ENCODE data around the gene SVOP.
"Not testable (repeated sequence)": the region's sequence is repeated elsewhere in the genome, so short reads cannot be mapped to it uniquely, and the experiment has no call there.

SVOP gene, protein sequence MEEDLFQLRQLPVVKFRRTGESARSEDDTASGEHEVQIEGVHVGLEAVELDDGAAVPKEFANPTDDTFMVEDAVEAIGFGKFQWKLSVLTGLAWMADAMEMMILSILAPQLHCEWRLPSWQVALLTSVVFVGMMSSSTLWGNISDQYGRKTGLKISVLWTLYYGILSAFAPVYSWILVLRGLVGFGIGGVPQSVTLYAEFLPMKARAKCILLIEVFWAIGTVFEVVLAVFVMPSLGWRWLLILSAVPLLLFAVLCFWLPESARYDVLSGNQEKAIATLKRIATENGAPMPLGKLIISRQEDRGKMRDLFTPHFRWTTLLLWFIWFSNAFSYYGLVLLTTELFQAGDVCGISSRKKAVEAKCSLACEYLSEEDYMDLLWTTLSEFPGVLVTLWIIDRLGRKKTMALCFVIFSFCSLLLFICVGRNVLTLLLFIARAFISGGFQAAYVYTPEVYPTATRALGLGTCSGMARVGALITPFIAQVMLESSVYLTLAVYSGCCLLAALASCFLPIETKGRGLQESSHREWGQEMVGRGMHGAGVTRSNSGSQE

DNA sequence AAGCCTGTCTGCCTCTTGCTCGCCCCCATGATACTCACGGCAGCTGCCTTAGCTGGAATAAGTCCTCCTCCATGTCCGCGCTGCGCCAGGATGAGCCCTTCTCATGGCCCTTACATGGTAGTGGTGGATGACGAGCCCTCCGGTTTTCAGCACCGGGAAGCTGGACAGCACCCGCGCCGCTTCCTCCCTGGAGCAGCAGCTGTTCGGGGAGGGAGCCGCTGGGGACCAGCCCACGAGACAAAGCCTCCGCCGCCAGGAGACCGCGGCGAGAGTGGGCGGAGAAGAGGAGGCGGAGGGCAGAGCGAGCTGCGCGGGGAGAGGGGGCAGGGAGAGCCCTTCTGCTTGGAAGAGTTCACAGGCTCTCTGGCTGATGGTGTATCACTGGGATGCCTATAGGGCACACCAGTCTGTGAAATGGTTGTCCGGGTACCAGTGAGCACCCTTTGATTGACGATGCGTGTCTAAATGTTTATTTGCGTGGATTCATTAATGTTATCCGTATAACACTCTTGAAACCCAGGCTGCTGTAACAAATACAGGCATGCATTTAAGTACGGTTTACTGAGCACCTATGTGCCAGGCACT is at the start of gene SVOP:
TSS of gene SVOP (minus strand) at position 273 of the 585 bp plus-strand sequence. CDS start at position 73, 200 bp downstream.
- peak; percentile 83 for DNase-seq (ENCODE audit: low spot score)

DNA sequence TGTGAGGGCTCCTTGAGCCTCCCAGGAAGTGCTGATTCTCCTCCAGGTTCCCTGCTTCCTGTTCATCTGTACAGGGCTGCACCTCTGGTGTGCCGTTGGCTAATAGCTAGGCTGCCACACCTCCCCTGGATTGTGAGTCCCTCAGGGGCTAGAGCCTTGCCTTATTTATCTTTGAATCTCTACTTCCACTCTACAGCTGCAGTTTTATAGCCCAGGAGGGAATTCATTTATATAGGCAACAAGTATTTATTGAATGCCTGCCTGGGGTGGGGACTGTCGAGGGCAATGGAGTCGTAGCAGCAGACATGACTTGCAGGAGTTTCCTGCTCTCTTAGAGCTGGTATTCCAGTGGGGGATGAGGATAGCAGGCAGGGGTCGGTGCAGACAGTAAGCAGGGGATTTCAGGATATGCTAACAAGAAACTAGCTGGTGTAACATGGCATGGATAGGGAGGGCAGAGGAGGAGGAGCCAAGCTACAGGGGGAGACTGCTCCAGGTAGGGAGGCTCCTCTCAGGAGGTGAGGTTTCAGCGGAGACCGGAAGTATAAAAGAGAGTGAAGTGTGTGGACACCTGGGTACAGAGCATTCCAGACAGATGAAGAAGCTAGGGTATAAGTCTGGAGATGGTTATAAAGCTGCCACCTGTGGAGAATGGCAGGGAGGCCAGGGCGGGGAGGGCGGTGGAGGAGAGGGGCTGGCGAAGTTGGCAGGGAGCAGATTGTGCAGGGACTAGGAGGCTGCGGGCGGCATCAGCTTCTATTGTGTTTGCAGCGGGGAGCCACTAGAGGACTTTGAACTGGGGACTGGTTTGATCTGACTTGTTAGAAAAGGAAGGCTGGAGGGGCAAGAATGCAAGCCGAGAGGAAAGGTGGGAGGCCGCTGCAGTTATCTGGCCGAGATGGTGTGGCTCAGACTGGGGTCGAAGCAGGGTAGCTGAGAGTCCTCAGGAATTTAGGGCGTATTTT is 48.7 kb upstream of the SVOP start:
- DNase-seq (ENCODE audit: low spot score), result no peak

DNA sequence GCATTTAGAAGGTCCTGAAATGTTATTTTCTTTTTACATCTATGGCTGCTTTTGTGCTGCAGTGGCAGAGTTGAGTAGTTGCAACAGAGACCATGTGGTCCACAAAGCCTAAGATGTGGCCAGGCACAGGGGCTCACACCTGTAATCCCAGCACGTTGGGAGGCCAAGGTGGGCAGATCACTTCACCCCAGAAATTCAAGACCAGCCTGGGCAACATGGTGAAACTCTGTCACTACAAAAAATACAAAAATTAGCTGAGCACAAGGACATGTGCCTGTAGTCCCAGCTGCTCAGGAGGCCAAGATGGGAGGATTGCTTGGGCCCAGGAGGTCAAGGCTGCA is 45.0 kb upstream of the SVOP start:
- no peak for DNase-seq (ENCODE audit: low spot score)

DNA sequence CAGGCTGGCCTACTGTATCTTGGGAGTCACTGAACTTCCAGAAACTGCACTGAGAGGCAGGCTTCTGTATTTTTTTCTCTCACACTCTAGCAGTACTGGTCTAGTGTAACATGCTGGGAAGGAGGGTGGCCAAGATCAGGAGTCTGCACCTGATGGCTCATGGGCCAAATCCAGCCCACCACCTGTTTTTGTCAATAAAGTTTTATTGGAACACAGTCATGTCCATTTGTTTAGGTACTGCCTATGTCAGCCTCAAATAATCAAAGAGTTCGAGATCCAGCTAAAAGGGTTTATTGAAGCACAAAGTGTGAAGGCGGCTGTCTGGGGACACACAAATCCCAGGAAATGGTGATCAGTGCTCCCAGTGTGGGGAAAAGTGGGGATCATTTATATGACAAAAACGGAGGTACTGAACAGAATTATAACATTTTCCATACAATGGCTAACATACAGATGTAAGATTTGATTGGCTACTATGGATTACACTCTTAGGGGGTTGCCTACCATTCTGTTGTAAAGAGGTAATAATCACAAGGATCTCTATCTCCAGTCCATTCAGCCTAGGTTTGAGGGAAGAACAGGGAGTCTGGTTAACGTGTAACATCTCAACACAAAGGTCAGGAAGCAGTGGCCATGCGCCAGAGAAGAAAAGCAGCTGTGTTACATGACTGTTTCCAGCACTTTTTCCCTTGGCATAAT is 44.4 kb upstream of the SVOP start:
- DNase-seq (ENCODE audit: low spot score), result no peak

DNA sequence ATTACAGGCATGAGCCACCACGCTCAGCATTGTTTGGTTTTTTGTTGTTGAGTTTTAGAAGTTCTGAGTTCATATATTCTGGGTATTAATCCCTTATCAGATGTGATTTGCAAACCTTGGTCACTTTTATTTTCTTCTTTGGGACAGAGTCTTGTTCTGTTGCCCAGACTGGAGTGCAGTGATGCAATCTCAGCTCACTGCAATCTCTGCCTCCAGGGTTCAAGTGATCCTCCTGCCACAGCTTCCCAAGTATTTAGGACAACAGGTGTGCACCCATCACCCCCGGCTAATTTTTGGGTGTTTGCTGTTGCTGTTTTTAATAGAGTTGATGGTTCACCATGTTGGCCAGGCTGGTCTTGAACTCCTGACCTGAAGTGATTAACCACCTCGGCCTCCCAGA is 43.3 kb upstream of the SVOP start:
- no peak for DNase-seq (ENCODE audit: low spot score)

DNA sequence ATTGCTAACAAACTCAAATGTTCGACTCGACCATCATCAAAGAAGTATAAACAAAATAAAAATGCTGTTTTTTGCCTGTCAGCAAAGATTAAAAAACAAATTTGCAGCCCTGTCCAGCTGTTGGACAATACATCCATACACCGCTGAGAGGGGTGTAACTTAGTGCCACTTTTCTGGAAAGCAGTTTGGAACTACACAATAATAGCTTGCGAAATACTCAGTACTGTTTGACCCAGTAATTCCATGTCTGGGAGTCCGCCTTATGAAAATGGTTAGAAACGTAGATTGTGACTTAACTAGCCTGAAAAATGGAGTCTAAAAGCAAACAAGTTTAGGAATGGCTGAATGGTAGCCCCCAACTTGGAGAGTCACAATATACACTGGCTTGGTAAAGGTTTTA is 37.9 kb upstream of the SVOP start:
- DNase-seq (ENCODE audit: low spot score), result no peak

DNA sequence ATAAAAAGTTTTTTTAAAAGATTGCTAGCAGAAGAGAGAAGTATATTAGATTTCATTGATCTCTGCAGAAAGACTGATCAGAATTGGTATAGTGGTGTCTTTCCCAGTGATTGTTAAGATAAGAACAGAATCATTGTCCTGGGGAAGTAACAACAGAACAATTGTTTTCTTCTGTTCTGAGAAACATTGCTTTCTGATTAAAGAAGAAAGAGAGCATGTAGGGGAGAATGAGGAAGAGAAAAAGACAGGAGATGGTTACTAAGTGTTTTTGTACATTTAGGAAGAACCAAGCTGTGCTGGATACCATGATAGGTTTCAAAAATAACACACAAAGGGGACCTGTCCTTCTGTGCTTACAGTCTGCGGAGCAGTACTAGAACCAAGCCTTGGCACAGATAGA is 36.5 kb upstream of the SVOP start:
- DNase-seq (ENCODE audit: low spot score), result peak; percentile 84

DNA sequence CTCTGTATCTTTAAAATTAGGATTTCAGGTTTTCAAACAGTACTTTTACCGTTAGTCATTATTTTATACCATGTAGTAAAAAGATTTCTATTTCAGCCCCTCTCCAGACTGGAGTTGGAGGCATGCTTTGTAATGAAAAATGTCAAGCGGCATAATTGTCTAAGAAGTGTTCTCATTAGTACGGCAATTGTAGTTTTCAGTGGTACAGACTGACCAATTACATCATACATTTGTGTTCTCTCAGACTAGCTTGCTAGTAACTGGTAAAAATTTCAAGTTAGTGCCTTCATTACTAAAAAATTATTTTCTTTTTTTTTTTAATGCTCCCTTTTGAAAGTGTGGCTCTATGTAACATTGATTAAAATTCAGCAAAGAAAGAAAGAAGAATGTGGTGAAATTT is 36.0 kb upstream of the SVOP start:
- peak; percentile 71 for DNase-seq (ENCODE audit: low spot score)

DNA sequence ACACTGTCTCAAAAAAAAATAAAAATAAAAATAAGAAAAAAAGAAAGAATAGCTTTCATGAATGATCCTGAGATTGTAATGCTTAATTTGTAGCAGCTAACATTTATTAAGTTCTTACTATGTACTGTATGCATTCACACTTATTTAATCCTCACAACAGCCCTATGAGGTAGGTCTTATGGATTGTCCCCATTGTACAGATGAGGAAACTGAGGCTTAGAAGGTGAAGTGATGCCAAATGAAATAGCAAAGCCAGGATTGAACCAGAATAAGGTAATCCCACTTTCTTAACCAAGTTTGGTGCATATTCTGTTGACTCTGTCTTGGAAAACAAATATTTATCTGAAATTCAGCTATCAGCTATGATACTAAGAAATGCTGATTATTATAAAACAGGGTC is 33.7 kb upstream of the SVOP start:
- DNase-seq (ENCODE audit: low spot score), result no peak

DNA sequence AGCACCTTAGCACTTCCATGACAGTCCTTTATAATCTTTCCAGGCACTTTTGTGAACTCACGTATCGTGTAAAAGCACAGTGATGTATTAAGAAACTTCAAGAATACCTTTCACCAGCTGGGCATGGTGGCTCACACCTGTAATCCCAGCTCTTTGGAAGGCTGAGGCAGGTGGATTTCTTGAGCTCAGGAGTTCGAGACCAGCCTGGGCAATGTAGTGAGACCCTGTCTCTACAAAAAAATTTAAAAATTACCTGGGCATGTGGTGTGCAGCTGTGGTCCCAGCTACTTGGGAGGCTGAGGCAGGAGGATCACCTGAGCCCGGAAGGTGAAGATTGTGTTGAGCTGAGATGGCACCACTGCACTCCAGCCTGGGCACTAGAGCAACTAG is 33.3 kb upstream of the SVOP start:
- DNase-seq (ENCODE audit: low spot score), result not testable (repeated sequence)

DNA sequence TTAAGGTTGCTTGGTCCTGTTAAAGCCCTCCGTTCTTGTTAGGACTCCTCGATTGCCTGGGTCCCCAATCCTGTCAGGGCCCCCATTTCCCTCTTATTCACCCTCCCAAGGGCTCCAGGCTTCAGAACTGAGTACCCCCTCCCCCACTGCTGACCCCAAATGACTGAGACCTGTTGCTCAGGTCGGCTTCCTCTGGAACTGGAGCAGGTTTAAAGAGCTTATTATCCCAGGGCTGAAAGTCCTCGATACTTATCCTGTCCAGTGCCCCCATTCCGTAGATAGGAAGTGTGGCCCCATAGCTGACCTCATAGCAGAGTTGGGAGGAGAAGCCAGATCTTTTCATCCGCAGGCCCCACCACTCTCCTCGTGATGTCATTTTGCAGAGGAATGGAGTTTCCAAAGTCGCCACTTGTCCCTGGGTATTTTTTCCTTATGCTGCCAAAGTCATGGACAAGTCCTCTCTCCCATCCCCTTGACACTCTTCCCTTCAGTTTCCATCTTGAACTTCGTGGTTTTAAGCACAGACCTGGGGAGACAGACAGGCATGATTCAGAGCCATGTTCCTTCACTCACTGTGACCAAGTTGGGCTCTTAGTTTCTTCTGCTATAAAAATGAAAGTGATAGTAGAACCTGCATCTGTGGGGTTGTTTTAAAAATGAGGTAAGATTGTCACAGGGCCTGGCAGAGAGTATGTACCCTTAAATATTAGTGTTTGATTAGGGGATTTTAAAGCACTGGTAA is 32.7 kb upstream of the SVOP start:
- no peak for DNase-seq (ENCODE audit: low spot score)

DNA sequence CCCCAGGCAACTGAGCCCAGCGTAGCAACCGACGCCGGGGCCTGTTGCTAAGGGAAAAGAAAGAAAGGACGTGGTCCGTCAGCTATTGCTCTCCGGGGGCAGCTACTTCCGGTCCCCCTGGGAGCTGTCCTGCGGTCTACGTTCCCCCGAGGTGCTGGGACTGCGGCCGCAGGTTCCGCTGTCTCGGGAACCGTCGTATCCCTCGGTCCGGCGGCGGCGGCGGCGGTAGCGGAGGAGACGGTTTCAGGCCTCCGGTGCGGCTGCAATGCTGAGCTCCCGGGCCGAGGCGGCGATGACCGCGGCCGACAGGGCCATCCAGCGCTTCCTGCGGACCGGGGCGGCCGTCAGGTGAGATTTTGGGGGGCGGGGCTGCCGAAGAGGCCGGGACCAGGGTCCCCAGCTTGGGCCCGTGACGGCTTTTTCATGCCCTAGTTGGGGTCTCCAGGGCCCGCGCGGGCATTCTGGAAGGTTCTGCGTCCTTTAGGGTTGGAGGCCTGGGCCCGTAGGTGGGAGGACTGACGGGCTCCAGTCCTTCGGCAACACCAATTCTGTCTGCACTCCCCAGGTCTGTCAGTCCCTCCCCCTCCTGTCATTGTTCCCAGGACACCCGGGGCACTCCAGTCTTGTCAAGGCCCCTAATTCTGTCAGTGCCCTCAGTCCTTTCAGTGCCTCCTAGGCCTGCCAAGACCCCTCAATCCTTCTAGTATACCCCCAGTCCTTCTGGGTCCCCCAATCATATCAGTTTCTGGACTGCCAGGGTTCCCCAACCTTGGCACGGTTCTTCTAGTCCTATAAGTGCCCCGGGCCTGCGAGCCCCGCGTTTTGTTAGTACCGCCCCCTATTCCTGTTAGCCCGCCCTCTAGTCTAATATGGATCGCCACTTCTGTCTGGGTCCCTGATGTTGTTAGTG is 31.8 kb upstream of the SVOP start, which contains the start of gene USP30:
TSS of gene USP30 (plus strand) at position 163 of the 910 bp plus-strand sequence. CDS start at position 266, 103 bp downstream.
- DNase-seq (ENCODE audit: low spot score), result peak; percentile 83

DNA sequence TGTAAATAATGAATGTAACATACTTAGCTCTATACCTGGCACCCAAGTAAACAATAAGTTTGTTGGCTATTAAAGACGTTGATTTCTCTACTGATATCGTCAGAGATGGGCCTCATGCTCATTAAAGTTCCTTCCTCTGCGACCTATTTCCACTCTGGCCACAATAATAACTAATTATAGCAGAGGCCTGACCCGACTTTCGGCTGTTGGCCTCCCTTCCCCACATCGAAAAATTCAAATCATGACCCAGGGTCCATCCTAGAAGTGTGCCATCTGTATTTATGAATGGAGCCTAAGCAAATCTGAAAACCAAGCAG is 31.2 kb upstream of the SVOP start:
- no peak for DNase-seq (ENCODE audit: low spot score)

DNA sequence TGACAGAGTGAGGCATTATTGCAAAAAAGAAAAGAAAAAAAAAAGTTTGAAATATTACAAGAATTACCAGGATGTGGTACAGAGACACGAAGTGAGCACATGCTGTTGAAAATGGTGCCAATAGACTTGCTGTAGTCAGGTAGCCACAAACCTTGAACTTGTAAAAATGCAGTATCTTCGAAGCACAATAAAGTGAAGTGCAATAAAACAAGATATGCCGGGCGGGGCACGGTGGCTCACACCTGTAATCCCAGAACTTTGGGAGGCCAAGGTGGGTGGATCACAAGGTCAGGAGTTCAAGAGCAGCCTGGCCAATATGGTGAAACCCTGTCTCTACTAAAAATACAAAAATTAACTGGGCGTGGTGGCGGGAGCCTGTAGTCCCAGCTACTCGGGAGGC is 28.9 kb upstream of the SVOP start:
- DNase-seq (ENCODE audit: low spot score), result not testable (repeated sequence)

DNA sequence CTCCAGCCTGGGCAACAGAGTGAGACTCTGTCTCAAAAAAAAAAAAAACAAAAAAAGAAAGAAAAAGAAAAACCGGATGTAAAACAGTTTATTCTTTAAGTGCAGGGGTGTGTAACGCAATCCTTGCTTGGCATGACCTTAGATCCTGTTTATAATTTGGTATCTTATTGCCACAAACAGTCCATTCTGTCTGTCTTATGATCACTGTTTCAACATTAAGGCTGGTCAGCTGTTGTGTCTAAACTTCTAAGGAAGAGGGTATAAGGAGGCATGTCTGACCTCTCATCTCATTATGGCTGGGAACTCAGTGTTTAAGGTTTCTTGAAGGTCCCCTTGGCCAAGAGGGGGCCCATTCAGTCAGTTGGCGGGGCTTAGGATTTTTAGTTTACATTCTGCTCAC is 27.8 kb upstream of the SVOP start:
- not testable (repeated sequence) for DNase-seq (ENCODE audit: low spot score)

DNA sequence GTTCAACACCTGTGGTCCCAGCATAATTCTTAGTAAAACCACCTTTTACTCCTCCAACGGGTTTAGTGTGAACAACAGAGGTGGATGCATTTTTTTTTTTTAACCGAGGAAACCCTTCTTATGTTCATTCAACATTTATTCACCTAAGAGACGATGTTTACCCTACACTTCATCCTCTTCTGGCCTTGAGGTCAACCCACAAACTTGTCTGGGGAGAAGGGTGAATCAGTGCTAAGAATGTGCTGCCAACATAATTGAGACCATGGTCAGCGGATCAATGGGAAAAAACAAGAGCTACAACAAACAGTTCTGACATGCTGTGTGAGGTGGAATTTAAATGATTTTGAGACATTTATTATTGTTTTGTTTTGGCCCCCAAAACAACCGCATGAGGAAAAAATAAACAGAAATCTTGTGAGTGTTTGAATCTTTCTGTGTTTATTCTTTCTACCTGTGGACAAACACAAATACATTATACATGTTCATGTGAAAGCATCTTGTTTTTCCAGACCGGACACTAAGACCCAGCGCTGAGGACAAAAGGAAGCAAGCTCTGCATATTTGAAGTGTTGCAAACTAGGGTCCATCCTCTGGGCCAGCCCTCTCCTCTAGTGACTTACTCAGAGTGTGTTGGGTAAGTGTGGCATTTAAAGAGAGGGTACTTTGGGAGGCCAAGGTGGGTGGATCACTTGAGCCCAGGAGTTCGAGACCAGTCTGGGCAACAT is 26.4 kb upstream of the SVOP start:
- DNase-seq (ENCODE audit: low spot score), result no peak

DNA sequence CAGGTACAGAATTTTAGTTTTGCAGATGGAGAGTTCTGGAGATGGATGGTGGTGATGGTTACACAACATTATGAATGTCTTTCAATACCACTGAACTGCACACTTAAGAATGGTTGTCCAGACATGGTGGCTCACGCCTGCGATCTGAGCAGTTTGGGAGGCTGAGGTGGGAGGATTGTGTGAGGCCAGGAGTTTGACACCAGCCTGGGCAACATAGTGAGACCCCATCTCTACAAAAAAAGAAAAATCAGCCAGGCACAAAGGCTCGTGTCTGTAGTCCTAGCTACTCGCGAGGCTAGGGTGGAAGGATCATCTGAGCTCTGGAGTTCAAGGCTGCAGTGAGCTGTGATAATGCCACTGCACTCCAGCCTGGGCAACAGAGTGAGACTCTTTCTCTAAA is 23.4 kb upstream of the SVOP start:
- no peak for DNase-seq (ENCODE audit: low spot score)

DNA sequence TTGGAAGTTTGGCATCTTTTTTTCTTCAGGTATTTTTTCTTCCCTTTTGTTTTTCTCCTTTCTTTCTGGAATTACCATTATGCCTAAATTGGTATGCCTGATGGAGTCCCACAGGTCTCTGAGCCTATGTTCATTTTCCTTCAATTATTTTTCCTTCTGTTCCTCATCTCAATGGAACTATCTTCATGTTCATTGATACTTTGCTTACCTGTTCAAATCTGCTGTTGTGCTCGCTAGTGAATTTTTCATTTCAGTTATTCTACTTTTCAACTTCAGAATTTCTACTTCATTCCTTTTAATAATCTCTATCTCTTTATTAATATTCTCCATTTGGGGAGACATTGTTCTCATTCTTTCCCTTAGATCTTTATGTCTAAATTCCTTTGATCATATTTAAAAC is 16.1 kb upstream of the SVOP start:
- no peak for DNase-seq (ENCODE audit: low spot score)
